Hematopoietic multipotent progenitor cell treated with erythropoietin and hydrocortisone succinate and interleukin-3 and kit ligand, for 8 days (in vitro differentiated cells): Measurements from ENCODE around the gene ASPSCR1.
"Not testable (repeated sequence)": the region's sequence is repeated elsewhere in the genome, so short reads cannot be mapped to it uniquely, and the experiment has no call there.

Source experiments
- DNase-seq: peaks from one replicate; pipeline ENCODE4 v3.0.0-alpha.2; 2015

The ASPSCR1 gene

GRCh38 chr17:82029391-82029790 lies 52.0 kb downstream of the ASPSCR1 start:
- DNase-seq = no peak

GRCh38 chr17:82029990-82030469 lies 52.6 kb downstream of the ASPSCR1 start:
- DNase-seq = no peak

GRCh38 chr17:82030470-82031302 lies 53.3 kb downstream of the ASPSCR1 start:
- DNase-seq = peak; percentile 76

DNA sequence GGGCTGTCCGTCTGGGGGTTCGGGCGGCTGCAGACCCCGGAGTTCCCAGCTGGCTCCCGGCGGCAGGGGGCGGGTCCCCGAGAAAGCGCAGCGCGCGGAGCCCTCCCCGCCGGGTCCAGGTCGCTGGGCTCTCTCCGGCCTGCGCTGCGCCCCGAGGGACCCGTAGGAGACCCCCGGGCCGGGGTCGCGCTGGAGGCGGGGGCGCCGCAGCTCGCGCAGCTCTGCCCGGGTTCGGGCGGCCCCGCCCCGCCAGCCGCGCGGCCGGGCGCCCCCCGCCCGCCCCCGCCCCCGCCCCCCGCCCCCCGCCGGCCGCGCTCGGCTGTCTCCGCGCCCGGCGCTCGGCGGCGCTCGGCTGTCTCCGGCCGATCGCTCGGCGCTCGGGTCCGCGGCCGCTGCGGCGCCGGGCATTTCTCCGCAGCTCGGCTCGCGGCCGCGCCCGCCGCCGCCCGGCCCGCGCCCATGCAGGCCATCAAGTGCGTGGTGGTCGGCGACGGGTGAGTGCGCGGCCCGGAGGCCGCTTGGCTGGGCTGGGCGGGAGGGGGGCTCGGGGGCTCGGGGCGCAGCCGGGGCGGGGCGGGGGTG lies 54.0 kb downstream of the ASPSCR1 start, which contains the start of gene RAC3:
Gene RAC3 (plus strand): TSS at position 376 of the 582 bp plus-strand sequence. CDS start 84 bp downstream, at position 460.
- DNase-seq = no peak

GRCh38 chr17:82031885-82032627 lies 54.6 kb downstream of the ASPSCR1 start:
- peak; percentile 11 for DNase-seq

DNA sequence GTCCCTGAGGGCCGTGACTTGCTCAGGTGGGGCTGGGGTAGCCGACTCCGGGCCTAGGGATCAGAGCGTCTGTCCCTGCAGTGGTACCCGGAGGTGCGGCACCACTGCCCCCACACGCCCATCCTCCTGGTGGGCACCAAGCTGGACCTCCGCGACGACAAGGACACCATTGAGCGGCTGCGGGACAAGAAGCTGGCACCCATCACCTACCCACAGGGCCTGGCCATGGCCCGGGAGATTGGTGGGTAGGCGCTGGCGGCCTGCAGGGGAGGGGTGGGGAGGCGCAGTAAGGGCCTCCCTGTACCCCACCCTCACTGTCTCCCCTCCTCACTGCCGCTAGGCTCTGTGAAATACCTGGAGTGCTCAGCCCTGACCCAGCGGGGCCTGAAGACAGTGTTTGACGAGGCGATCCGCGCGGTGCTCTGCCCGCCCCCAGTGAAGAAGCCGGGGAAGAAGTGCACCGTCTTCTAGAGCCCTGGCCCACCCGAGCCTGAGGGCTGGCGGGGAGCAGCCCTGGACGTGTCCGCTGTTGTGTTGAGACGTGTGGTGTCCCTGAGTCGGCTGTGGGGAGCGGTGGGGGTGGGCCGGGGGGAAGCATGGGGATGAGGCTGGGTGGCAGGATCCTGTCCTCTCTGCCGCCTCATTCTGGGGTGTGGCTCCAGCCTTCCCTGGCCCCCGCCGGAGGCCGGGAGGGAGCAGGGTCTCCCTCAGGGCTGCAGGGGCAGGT lies 56.1 kb downstream of the ASPSCR1 start:
- no peak for DNase-seq

GRCh38 chr17:82034371-82035011 lies 57.1 kb downstream of the ASPSCR1 start:
- no peak for DNase-seq

DNA sequence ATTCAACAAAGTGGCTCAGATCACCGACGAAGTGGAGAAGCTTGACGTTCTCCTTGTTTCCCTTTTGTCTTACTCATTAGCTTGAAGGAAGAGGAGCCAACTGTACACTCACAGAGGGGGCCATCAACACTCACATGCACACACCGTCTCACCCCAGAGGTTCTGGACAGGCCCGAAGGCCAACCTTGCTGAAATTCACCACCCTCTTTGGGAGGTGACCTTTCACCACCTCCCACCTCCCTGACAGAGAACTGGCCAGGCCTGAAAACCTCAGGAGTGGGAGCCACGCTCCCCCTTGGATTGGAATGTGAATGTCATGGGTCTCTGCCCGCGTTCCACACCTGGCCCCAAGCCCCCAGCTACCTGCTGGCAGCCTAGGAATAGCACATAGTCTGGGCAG lies 58.1 kb downstream of the ASPSCR1 start:
- no peak for DNase-seq

DNA sequence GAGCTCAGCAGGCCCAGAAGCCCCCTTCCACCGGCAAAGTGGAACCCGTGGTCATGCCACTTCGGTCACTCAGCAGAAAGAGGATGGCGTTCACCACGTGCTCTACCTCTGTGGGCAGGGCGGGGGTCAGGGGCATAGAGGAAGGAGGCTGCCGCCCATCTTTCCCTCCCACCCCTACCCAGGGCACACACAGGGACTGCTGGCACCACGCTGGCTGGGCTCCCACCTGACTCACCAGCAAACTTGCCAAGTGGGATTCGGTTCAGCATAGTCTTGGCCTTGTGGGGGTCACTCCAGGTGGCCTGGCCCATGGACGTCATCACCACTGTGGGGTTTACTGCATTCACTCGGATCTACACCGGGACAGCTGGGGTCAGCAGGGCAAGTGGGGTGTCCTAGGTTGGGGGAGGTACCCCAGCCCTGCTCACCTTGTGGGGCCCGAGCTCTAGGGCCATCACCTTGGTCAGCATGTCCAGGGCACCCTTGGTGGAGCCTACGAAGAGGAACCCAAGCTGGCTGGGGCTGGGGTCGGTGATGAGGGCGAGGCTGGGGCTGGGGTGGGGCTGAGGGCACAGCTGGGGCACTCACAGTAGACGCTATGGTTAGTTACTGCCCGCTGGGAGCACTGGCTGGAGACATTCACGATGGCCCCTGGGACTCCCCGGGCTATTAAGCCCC lies 58.7 kb downstream of the ASPSCR1 start:
- DNase-seq = no peak

DNA sequence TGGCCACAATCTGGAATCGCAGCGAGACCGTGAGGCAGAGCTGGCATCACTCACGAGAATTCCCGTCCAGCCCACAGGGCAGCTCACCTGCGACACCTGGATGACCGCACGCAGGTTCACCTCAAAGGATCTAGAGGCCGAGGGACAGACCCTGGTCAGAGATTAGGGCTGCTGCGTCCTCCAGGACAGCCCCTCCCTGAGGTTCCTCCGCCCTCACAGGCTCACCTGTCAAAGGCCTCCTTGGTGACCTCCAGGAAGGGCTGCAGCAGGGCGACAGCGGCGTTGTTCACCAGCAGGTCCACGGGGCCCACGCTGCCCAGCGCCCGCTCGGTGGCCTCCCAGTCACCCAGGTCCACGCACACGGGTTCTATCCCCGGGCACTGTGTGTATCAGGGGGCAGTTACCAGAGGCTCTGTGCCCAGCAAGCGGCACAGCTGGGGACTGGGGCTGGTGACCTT lies 59.2 kb downstream of the ASPSCR1 start:
- DNase-seq = no peak

- peak; percentile 97 for DNase-seq
Measured at GRCh38 chr17:82037092-82037888, 59.9 kb downstream of the ASPSCR1 start, which contains the start of gene DCXR. Gene DCXR (minus strand): TSS chr17:82037697. CDS start chr17:82037682, 15 bp downstream.

- DNase-seq = no peak
Measured at GRCh38 chr17:82037889-82038195, 60.4 kb downstream of the ASPSCR1 start.

- DNase-seq = not testable (repeated sequence)
Measured at GRCh38 chr17:82038796-82039409, 61.5 kb downstream of the ASPSCR1 start.

DNA sequence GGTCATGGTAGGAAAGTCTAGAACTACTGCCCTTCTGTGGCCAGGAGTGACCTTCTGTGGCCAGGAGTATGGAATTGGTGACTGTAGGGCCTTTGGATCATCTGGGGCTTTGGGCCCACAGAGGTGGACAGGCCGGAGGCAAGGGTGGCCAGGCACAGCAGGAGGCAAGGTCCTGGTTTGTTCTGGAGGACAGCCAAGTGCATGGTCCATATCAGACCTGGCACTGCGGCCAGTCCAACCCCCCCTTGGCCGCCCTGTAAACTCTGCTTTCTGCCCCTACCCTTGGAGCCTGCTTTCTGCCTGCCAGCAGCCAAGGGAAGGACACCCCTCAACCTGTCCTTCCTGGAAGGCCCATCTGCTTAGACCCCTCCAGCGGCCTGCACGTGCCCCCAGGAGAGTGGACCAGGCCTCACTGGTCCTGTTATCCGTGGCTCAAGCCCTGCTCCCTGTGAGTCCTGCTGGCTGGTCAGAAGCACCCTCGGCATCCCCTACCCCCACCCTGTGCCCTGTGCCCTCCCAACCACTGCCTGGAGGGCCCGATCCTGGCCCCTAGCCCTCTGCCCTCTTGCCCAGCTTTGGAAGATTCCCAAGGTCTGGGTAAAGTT lies 62.4 kb downstream of the ASPSCR1 start:
- DNase-seq = no peak

- no peak for DNase-seq
Measured at GRCh38 chr17:82041144-82041814, 63.9 kb downstream of the ASPSCR1 start.

DNA sequence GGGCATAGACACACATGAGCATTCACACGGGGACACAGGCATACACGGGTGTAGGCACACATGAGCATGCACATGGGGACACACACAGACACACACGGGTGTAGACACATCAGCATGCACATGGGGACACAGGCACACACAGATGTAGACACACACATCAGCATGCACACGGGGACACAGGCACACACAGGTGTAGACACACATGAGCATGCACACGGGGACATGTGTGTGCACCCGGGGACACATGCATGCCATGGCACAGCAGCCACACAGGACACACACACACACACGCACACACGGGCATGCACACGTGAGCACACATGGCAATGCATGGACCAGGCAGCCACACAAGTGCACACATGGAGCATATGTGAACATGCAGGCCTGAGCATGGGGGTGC lies 65.2 kb downstream of the ASPSCR1 start:
- no peak for DNase-seq

- DNase-seq = no peak
Measured at GRCh38 chr17:82043507-82043906, 66.1 kb downstream of the ASPSCR1 start.

DNA sequence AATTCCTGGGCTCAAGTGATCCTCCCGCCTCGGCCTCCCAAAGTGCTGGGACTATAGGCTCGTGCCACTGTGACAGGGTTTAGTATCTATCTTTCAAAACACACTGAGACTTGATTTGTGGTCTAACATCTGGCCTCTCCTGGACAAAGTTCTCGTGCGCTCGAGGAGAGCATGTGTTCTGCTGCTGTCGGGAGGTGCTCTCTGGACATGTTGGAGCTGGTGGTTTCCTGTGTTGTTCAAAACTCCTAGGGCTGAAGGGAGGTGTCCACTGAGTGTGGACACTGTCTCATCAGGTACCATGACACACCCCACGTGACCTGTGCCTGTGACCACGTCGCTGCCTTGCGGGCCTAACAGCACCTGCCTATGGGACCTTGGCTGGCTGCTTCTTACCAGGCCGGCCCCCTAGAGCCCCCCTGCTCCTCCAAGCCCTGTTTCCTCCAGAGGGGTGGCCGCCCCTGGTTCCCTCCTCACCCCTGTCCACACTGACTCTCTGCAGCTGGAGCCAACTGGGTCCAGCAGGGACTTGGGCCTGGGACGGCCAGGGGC lies 68.6 kb downstream of the ASPSCR1 start:
- no peak for DNase-seq

GRCh38 chr17:82046903-82047302 lies 69.5 kb downstream of the ASPSCR1 start:
- no peak for DNase-seq
